GM23338 (cell line): ENCODE data around the gene MYT1.
"Not testable (repeated sequence)": the region's sequence is repeated elsewhere in the genome, so short reads cannot be mapped to it uniquely, and the experiment has no call there.

Experiments used
- CTCF ChIP-seq, 2 experiments: fragments of 200-600 bp in 1 of 2; sonication (generic) in 1 of 2; conservative IDR thresholded peaks; 2 replicates each; pipeline versions ENCODE4 v1.5.1 to v1.6.1; 2016 to 2017; ENCODE audit warnings: antibody characterized with exemption in 2 of 2, low read depth in 2 of 2, mild to moderate bottlenecking in 2 of 2, moderate library complexity in 1 of 2
- EZH2phosphoT487 ChIP-seq: fragments of 200-600 bp; sonication (generic); IDR thresholded peaks from one replicate; pipeline ENCODE4 v1.8.1; 2018; ENCODE audit warnings: antibody characterized with exemption; ENCODE audit not compliant: unreplicated experiment
- JUNB ChIP-seq: IDR thresholded peaks from one replicate; pipeline ENCODE4 v1.6.1; 2016; ENCODE audit warnings: antibody characterized with exemption; ENCODE audit not compliant: unreplicated experiment
- REST ChIP-seq: IDR thresholded peaks from one replicate; pipeline ENCODE4 v1.6.1; 2018; ENCODE audit warnings: antibody characterized with exemption; ENCODE audit not compliant: unreplicated experiment

GRCh38 chr20:64134744-64135143 is 29.5 kb upstream of the MYT1 start:
- not testable (repeated sequence) for TF ChIP-seq CTCF (conservative IDR thresholded peaks at IDR 0.05; ENCODE audit: low read depth in 2 of 2); REST; EZH2phosphoT487
- TF ChIP-seq JUNB = peak; percentile 60
